ENCODE data around the gene YTHDF1.

YTHDF1 gene

DNA sequence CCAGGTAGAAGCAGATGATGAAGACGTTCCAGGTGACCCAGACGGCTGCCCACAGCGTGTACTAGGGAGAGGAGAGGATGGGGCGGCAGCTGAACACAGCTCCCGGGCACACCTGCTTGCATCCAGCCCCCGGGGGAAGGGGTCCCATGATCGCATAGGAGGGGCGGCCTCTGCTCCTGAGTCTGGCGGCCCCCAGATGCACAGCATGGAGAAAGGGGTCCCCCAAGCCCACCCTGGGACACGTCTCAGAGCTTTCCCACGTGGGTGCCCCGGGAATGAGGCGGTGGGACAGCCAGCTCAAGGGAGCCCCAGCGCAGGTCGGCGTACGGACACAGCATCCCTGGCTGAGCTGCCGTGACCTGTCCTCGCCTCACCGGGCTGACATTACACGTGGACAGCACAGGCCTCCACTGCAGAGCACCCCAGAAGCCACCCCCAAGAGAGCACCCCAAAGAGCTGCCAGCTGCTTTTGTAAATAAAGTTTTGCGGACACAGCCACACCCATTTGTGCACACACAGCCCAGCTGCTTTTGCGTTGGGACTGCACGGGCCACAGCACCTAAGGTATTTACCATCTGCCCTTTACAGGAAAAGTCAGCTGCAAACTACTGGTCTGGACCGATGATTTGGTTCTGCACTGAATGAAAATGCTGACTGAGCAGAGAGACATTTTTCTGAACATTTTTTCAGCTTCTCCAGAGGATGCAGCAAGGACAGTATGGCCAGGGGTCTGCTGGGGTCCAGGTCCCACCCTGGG lies 33.1 kb upstream of the YTHDF1 start:
- DNase-seq, result no peak

DNA sequence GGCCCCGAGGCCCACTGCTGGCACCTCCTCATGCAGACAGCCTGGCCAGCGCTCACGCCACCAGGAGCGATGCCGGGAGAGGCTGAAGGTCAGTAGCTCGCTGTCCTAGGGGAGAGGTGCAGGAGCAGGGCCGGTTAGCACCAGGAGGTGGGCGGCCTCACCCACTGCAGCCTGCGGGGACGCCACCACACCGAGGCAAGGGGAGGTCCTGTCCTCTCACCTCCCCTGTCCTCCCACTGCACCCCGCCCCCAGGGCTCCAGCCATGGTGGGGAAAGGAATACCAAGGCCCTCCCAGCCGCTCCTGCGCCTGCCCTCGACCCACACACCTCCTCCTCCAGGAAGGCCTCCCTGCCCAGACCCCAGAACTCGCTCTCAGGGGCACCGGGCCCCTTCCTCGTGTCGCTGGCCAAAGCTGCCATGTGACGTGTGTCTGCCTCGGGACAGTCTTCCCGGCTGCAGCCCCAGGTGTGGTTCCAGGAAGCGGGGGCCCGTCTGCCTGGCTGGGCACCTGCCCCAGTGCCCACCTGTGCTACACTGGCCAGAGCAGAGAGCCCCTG lies 31.8 kb upstream of the YTHDF1 start:
- no peak for DNase-seq

DNA sequence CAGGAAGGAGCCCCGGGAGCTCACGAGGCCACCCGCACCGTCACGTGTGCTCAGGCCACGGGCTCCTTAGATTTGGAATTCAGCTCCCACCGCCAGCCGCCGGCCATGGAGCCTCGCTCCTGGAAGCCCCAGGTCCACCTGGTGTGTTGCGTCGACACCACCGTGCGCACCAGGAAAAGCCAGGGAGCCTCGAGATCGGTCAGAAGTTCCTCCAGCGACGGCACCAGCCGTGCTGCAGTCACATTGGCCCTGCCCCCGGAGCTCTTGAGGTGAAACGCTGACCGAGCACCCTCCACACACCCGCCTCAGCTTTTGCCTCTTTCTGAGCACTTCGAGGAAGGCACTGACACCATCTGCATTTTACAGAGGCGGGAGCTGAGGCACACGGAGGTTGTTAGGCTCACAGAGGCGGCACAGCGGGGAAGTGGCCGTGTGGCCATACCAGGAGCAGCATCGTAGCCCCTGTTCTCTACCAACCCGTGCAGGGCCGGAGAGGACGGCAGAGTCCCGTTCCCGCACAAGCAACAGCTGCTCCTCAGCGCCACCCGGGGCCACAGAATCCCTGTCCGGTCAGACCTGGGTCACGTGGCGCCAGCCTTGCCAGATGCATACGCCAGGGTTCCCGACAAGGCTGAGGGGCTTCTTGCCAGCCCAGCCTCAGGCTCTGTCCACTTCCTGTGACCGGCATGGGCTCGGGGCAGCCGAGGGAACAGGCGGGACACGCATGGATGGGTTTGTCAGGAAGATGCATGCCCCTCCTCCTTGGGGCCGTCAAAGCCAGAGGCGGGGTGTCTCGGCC lies 30.8 kb upstream of the YTHDF1 start:
- DNase-seq, result no peak

DNA sequence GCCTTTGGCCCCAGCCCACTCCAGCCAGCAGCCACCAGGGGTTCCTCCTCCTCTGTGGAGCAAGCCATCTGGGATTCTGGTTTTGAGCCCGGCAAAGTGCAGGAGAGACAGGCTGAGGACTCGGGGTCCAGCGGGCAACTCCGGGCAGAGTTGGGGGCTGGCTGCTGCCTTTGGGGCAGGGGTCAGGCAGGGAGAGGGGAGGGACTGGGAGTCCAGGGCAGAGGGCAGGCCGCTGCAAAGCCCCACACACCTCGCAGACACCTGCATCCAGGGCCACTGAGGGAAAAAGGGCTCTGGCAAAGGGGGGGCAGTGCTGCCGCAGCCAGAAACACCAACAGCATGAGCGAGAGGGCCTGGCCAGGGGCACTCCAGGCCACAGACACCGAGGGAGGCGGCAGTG lies 28.5 kb upstream of the YTHDF1 start:
- no peak for DNase-seq

DNA sequence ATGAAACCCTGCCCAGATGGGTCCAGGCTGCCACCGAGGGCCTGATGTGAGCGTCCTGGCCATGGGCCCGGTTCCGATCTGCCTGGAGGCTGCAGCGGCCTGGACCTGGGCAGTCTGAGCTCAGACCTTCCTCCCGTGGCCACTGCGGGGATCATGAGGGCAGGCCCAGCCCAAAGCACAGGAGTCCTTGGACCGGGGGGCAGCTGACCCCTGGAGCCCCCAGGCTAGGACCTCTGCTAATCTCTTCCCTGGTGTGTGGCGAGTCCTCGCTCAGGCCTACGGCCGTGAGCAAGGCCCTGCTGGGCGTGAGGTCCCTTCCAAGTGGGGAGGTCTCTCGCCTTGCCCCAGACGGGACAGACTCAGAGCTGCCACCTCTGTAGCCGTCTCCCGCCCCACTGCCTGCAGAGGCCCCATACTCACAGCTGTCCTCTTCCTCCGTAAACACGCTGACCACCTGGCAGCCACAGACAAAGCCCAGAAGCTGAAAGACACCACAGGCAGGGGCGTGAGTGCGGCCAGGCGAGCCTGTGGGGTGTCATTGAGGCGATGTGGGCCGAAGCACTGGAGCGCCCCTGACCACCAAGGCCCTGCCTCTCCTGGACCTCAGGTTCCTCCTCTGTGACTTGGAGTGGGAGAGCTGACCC lies 27.8 kb upstream of the YTHDF1 start:
- no peak for DNase-seq

DNA sequence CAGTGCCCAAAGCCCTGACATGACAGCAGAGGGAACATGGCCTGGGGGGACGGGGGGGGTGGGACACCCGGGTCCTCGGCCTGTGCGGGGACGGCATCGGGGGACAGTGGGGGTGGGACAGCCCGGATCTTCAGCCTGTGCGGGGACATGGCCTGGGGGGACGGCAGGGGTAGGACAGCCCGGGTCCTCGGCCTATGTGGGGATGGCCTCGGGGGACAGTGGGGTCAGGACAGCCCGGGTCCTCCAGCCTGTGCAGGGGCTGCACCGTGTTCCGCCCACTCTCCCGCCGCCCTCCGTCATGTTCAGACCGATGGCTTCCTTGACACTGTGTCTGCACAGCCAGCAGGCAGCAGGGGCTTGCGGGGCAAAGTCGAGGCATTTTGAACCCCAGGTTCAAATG lies 26.8 kb upstream of the YTHDF1 start:
- DNase-seq, result no peak

DNA sequence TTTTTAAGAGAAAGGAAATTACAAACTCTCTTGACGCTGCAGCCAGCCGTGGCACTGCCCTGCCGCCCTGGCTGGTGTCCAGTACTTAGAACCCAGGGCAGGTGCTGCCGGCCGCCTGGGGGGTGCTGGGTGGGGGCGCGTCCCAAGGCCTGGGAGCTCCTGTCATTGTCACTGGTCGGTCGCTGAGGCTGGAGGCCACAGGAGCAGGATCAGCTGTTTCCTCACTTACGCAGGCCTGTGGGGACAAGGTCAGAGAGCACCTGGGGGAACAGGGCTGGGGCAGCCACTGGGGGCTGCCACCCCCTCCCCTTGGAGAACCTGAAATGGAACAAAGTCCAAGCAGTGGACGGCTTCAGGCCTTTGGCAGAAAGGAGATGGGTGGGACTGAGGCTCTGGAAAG lies 25.3 kb upstream of the YTHDF1 start:
- DNase-seq, result no peak

DNA sequence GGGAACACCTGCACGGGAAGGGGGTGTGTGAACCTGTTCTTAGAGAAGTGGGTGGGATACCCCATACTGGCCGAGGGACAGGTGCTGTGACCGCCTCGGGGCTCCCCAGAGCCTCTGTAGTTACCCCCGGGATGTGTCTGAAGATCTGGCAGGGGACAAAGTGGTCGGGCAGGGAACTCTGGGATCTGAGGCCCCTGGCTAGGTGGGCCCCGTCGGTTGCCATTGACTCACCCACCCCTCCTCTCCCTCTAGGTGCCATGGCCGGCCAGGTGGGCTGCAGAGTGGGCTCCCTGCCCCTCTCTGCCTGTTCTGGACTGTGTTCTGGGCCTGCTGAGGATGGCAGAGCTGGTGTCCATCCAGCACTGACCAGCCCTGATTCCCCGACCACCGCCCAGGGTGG lies 24.1 kb upstream of the YTHDF1 start:
- no peak for DNase-seq

DNA sequence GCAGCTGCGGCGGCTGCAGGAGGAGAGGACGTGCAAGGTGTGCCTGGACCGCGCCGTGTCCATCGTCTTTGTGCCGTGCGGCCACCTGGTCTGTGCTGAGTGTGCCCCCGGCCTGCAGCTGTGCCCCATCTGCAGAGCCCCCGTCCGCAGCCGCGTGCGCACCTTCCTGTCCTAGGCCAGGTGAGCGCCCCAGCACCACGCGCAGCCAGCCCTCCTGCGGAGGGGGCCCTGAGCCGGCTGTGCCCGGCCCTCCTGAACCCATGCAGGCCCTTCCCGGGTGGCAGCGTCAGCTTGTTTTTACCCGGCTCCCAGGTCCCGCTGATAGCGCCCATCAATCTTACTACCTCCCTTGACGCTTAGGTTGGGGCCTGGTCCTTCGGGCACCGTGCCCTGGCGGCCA lies 23.5 kb upstream of the YTHDF1 start:
- no peak for DNase-seq

DNA sequence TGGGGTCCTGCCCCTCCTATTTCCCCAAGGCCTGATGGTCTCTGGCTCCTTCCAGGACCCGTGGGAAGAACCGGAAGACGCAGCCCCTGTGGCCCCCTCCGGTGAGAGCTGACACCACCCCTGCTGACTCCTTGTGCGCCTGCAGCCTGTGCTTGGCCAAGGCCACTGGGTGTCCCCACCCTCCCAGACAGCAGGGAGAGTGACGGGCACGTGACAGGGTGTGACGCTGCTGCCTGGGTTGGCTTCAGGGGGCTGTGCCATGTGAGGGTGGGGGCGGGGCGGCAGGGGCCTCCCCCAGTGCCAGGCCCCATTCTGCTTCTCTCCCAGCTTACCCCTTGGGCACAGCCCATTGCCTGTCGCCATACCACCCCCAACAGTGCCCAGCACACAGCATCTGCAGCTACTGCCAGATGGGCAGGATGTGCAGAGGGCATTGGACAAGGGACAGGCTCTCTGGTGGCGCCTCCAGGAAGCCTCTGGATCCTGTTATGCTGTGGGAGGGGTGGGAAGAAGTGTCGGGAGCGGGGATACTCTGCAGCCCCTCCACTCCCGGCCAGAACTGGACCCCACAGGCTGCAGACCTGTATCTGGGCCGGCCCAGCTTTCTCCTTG lies 22.7 kb upstream of the YTHDF1 start:
- DNase-seq, result no peak

DNA sequence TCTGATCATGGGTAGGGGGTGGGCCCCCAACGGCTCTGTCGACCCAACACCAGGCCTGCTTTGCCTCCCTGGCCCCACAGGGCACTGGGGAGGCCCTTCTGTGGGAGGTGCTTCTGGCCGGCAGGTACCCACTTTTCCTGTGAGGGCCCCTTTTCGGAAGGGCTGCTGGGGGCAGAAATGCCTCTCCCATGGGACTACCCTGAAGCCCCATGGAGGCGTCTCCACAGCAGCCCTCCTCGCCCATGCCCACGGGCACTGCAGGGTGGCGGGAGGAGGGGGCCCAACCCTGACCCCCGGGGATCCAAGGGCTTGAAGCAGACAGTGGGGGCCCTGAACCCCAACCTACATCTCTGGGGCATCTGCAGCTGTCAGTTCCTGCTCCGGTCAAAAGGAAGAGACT lies 22.1 kb upstream of the YTHDF1 start:
- no peak for DNase-seq

DNA sequence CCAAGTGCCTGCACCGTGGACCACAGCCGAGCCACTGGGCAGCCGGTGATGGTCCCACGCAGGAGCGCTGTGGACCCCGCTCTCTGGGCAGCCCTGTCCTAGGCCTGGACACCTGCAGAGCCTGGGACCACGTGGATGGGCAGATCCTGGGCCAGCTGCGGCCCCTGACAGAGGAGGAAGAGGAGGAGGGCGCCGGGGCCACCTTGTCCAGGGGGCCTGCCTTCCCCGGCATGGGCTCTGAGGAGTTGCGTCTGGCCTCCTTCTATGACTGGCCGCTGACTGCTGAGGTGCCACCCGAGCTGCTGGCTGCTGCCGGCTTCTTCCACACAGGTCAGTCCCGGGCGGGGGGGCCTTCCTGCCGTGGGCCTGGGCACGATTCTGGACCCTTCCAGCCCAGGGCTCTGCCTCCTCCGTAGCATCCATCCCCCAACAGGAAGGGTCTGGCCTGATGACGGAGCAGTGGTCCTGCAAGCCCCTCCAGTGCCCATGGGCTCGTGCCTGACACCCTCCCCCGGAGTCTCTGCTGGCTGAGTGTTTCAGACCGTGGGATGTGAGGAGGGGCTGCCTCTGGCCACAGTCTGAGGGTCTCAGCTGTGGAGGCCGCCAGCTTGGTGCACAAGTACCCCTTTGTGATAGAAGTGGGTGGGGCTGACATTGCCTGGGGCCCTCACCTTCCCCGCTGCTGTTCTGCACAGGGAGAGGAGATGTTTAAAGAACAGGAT lies 20.3 kb upstream of the YTHDF1 start:
- DNase-seq, result no peak

DNA sequence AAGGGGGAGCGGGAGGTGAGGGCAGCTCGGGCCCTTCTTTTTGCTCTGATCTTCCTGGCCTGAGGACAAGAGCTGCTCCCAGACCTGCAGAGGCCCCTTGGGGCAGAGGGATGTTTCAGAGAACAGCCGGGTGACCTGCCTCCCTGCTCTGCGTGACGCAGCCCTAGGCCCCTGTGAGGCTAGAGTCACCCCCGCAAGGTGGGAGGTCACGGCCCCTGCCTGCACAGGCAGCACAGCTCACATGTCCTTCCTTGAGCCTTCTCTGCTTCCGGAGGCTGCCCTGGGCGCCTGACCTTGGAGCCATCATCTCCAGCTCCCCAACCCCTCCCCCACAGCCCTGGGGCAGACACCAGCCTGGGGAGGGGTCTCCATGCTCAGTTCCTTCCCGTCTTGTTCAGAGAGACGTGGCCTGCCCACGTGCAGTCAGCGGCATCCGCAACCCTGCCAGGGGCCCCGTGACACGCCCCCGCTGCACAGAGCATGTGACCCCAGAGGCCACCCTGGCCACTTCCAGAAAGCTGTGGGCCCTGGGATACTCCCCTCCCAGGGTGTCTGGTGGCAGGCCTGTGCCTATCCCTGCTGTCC lies 19.6 kb upstream of the YTHDF1 start, which contains the start of gene BIRC7:
TSS of gene BIRC7 (plus strand) at position 507 of the 585 bp plus-strand sequence. CDS start 192 bp downstream, outside the sequence.
- DNase-seq, result no peak

DNA sequence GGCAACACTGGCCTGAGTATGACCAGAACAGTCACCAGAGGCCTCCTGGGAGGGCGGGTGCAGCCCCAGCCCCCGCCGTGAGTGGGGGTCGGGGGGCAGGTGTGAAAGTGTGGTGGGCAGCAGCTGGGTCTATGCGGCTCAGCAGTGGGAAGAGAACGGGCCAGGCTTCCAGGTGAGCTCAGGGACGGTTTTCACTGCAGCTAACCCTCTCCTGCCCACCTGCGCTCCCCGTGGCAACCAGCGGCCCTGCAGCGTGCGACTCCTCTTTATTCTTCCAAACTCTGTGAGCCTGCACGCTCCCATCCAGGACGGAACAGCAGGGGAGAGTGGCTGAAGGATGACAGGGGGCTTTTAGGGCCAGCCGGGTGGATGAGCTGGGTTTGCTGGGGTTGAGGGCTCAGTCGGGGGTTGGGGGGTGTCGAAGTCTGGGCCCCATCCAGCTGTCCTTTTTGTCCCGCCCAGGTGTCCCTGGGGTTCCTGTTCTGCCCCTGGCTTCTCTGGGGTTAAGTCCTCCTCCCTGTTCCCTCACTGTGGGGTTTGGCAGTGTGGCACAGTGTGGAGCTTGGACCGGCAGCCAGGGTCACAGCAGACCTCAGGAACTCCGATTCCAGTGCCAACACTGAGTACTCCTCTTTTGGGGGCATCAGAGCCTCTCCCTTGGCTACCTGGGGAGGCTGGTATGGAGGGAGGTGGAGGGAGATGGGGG lies 18.9 kb upstream of the YTHDF1 start:
- no peak for DNase-seq

DNA sequence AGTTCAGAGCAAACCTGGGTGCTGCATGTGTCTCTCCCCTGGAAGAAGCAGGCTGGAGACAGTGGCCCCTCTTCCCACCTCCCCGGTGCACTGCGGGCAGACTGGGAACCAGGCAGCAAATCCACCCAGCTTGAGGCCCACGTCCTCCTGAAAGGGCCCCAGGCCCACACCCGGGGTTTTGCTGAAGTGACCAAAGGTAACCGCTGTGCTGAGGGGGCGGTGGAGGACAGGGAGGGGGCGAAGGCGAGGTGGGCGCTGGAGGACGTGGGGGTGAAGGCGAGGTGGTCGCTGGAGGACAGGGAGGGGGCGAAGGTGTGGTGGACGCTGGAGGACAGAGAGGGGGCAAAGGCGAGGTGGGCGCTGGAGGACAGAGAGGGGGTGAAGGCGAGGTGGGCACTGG lies 18.0 kb upstream of the YTHDF1 start:
- DNase-seq, result no peak

DNA sequence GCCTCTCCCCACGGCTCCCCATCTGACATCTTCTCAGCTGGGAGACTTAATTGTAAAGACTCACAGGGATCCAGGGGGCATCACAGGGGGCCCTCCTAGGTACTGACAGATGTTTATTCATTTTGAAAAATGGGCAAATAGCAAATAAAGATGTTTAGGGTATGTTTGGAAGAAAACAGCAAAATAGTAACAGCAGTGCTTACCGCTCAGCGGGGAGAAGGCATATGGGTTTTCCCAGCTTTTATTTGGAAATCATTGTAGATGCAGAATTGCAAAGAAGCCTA lies 17.1 kb upstream of the YTHDF1 start:
- no peak for DNase-seq

DNA sequence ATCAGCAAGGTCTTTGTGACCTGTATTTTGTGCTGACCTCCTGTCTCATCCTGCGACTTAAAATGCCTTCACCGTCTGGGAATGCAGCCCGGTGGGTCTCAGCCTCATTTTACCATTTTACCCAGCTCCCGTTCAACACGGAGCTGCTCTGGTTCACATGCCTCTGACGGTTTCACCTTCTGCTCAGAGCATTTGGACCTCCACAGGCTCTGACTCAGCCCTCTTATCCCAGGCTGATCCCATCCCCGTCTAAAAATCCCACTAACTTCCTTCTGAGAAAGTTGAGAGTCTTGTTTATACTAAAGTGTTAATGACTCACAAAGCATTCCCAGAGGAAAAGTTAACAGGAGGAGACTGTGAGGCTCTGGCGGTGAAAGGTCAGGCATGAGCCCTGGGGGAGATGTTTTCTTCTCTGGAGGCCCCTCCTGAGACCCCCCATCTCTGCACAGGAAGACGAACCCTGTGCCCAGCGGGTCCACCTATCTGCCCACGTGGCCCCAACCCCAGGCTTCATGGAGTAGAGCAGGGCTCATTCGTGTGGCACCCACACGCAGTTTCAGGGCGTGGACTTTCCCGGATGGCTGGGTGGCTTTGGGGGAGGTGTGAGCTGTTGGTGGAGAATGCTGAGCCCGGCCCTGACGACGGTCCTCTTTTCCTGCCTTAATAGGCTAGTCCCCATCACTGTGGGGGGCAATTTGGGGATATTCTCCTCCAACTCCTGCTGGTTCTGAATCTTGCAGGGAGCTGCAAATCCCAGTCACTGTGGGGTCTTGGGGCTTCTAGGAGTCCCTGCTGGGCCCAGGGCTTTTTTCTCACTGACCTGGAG lies 16.5 kb upstream of the YTHDF1 start:
- no peak for DNase-seq

DNA sequence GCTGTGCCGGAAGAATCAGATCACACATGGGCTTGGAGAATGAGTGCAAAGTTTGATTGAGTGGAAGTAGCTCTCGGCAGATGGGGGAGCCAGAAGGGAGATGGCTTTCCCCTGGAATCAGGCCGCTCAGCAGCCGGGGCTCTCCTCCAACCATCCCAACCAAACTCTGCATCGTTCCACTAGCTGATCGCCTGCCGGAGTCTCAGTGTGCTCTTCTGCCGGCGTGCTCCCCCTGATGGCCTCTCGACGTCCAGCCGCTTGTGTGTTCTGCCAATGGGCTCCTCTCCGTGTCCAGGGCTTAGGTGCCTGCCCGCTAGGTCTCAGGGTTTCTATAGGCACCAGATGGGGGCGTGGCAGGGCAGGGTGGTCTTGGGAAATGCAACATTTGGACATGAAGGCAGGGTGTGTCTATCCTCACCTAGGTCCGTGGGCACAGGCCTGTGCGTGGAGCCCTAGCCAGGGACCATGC lies 14.9 kb upstream of the YTHDF1 start:
- peak; percentile 35 for DNase-seq

DNA sequence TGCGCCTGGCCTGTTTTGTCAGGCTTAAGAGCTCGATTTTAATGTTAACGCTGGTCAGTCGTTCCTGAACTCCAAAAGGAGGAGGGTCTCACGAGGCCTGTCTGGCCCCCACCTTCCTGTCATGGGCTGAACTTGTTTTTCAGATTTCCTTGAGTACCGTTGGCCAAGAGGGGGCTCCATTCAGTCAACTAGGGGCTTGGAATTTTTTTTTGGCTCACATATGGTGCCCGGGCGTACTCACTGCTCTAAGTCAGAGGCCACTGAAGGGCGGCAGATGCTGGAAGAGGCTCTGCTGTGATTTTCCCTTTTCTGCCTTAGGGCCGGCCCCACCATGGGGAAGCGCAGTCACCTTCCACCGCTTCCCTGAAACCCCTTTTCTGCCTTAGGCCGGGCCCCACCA lies 12.9 kb upstream of the YTHDF1 start:
- no peak for DNase-seq

DNA sequence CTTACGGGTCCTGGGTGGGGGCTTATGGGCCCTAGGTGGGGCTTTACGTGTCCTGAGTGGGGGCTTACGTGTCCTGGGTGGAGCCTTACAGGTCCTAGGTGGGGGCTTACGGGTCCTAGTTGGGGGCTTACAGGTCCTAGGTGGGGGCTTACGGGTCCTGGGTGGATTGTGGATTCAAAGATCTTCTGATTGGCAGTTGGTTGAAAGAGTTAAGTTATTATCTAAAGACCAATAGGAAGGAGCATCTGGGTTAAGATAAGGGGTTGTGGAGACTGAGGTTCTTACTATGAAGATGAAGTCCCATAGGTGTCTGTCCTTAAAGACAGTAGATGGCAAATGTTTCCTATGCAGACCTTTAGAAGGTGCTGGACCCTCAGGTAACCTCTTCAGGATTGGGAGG lies 11.3 kb upstream of the YTHDF1 start:
- DNase-seq, result no peak
